AG04449 (cell line): Measurements from ENCODE around the gene TEAD1.

Experiments
- CTCF ChIA-PET: fragments of 350-600 bp; formaldehyde crosslinking; extraction: SDS; loops from one replicate; lab custom pipeline; 2021; ENCODE audit warnings: antibody characterized with exemption; lab: Yijun Ruan, JAX
- POLR2A ChIA-PET: fragments of 400-600, 350-600 bp; formaldehyde crosslinking; extraction: SDS; loops from one replicate; lab custom pipeline; 2020; ENCODE audit warnings: antibody characterized with exemption, inconsistent platforms; lab: Yijun Ruan, JAX
- DNase-seq: peaks from one replicate; pipeline ENCODE4 v3.0.0-alpha.2; 2010; ENCODE audit warnings: low read depth, low spot score
- H3K4me3 ChIP-seq: 2 replicates; pipeline ENCODE4 v1.5.1; 2011; ENCODE audit warnings: low read depth, mild to moderate bottlenecking, control low read depth, low read length
- TF ChIP-seq, protein P1 (sequence below): IDR thresholded peaks from one replicate; pipeline ENCODE4 v1.5.1; 2011; ENCODE audit warnings: mild to moderate bottlenecking, moderate library complexity, low read length, control low read depth, inconsistent platforms; ENCODE audit not compliant: insufficient read depth; ENCODE audit errors: missing control alignments

TEAD1 gene

DNA sequence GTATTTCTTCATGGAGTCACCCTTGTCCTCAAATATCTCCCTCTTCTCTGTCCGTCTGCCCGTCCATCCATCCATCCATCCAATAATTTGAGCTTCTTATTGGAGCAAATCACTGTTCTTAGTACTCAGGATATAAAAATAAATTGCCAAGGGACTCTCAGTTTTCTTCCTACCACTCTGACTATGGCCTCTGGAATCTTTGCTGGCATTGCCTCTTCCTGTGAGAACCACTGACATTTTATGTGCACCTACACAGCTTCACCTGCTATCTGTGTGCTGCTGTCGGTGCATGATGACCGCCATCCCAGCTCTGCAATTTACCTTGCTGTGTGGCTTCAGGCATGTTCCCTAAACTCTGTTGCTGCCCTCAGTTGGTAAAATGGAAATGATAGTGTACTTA, 37.9 kb downstream of the TEAD1 start:
- TF ChIP-seq, protein P1, sequence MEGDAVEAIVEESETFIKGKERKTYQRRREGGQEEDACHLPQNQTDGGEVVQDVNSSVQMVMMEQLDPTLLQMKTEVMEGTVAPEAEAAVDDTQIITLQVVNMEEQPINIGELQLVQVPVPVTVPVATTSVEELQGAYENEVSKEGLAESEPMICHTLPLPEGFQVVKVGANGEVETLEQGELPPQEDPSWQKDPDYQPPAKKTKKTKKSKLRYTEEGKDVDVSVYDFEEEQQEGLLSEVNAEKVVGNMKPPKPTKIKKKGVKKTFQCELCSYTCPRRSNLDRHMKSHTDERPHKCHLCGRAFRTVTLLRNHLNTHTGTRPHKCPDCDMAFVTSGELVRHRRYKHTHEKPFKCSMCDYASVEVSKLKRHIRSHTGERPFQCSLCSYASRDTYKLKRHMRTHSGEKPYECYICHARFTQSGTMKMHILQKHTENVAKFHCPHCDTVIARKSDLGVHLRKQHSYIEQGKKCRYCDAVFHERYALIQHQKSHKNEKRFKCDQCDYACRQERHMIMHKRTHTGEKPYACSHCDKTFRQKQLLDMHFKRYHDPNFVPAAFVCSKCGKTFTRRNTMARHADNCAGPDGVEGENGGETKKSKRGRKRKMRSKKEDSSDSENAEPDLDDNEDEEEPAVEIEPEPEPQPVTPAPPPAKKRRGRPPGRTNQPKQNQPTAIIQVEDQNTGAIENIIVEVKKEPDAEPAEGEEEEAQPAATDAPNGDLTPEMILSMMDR: no peak
- POLR2A ChIA-PET: no interaction called here
- no peak for DNase-seq
- CTCF ChIA-PET: interaction anchor here (1.0 kb wide), 1 partner anchor 20 kb away, joined by 3 read pairs; no protein-coding TSS in a partner anchor
- H3K4me3 ChIP-seq: no peak overlapping the region

DNA sequence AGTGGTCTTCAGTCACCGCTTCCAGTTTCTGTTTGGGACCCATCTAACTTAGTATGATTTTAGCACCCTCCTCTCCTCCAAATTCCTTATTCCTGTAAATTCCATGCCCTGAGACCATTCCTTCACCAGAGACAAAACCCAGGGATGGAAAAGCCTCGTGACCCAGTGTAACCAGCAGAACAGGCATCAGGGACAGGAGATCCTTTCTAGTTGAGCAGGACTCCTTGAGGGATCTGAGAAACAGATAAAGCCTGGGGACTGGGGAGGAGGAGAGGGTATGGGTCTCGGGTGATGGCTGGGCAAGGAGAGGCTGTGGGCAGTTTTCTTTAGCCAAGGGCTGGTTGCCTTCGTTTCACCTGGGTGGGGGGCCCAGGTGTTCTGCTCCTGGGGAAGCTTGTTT, 40.9 kb downstream of the TEAD1 start:
- POLR2A ChIA-PET: no interaction called here
- no peak for DNase-seq
- TF ChIP-seq, protein P1: no peak
- CTCF ChIA-PET: no interaction called here
- no peak overlapping the region for H3K4me3 ChIP-seq

DNA sequence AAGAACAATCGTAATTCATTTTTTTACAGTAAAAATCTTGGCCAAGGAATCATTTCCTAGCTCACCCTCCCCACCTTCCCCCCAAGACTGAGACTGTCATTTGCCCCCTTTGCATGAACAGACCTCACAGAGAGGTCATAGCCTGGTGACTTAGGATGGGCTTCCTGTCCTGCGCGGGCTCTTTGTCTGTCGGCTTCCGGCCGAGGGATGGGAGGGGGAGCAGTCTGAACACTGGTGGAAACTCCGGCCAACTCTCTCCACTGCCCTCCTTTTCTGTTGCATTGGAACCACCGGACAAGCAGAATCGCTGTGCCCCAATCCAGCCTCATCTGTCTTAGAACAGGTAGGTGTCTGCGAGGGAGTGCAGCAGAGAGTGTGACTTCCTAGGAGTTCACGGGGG, 41.7 kb downstream of the TEAD1 start:
- DNase-seq: no peak
- H3K4me3 ChIP-seq: no peak overlapping the region
- ChIA-PET CTCF (no interaction called here), POLR2A (no interaction called here)
- TF ChIP-seq, protein P1: no peak

DNA sequence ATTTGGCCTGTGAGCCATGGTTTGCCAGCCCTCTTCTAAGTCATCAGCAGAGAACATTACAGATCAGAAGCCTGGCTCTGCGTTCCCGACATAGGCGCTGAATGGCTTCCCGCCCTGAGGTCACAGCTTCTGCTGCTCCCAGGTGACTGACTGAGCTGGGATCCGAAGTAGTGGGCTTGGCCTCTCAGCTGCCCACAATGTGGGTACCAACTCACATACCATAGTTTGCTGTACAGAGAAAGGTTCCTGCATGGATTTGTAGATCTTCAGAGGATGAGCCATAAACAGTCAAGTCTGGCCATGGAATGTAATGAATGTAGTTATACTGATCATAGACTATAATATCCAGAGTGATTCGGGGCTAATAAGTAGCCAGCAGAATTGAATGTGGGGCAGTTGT, 42.6 kb downstream of the TEAD1 start:
- ChIA-PET CTCF (no interaction called here), POLR2A (no interaction called here)
- TF ChIP-seq, protein P1: no peak
- DNase-seq: no peak
- H3K4me3 ChIP-seq: no peak overlapping the region

DNA sequence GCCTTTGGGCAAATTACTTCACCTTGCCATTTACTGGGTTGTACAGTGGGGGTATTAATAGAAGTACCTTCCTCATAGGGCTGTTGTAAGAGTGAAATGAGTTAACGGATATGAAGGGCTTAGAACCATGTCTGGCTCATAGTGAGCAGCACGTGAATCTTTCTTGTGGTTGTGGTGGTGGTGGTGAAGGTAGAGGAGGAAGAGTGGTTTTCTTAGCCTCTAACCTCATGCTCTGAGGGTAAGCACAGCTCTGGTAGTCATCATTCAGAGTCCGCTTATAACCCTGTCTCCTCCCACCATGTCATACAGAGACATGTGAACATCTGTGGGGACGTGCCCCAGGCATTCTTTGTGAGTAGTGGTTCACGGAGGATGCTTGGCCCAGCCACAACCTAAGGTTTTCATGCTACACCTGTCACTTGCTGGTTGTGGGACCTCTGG, 43.6 kb downstream of the TEAD1 start:
- POLR2A ChIA-PET: no interaction called here
- DNase-seq: no peak
- TF ChIP-seq, protein P1: no peak
- CTCF ChIA-PET: no interaction called here
- H3K4me3 ChIP-seq: no peak overlapping the region

DNA sequence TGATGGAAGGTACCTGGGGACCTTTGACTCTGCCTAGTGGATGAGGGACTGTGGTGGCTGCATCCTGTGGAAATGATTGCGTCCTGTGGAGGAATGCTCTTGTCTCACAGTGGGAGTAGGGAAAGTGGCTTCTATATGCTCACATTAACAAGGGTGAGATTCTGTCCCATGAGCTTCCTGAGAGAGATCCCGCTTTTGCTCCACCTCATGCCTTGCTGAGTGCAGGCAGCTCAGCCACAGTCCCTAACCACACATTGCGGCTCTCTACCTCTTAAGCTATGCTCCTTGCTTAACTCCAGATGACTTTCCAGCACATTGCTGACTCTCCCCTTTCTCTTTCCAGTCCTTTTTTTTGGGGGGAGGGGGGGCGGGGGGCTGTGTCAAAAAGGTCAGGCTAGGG, 45.0 kb downstream of the TEAD1 start:
- TF ChIP-seq, protein P1: no peak
- H3K4me3 ChIP-seq: no peak overlapping the region
- CTCF ChIA-PET: interaction anchor here (0.7 kb wide), 1 partner anchor 124 kb away, joined by 3 read pairs; no protein-coding TSS in a partner anchor
- no peak for DNase-seq
- POLR2A ChIA-PET: interaction anchor here (0.6 to 1.1 kb wide), 2 partner anchors 90 to 96 kb away, joined by 3 to 6 read pairs; no protein-coding TSS in a partner anchor
